MCF 10A (cell line): ENCODE measurements around the gene CHST11. TPM values are rescaled to one million over a fixed set of nuclear protein-coding genes. Genes with fewer than 3 reads are reported as not detected.

Experiments
- BruUV-seq: library from RNA; stranded (reverse); fragments of 400-500 nt; replicated peaks from 2 replicates; lab custom pipeline; 2021; lab: Mats Ljungman, UMichigan
- CTCF ChIA-PET: fragments of 300-600 bp; sonication (Branson Sonifier 250); formaldehyde crosslinking; extraction: SDS; loops from one replicate; lab custom pipeline; 2021; ENCODE audit warnings: antibody characterized with exemption, inconsistent platforms; lab: Yijun Ruan, JAX
- POLR2A ChIA-PET: fragments of 300-600, 350-650 bp; sonication (Branson Sonifier 250); formaldehyde crosslinking; extraction: SDS; loops from one replicate; lab custom pipeline; 2020; ENCODE audit warnings: antibody characterized with exemption, inconsistent platforms; lab: Yijun Ruan, JAX
- DNase-seq: peaks from one replicate; pipeline ENCODE4 v3.0.0-alpha.2; 2018; ENCODE audit not compliant: unreplicated experiment
- H3K27ac Mint-ChIP-seq: one replicate; pipeline ENCODE4 v1.8.0; 2022; ENCODE audit warnings: mild to moderate bottlenecking, low read depth, mixed read lengths; ENCODE audit not compliant: unreplicated experiment
- H3K27me3 Mint-ChIP-seq: one replicate; pipeline ENCODE4 v1.8.0; 2022; ENCODE audit warnings: mixed read lengths; ENCODE audit not compliant: insufficient read depth, unreplicated experiment
- H3K36me3 Mint-ChIP-seq: one replicate; pipeline ENCODE4 v1.8.0; 2022; ENCODE audit warnings: mild to moderate bottlenecking, moderate library complexity, mixed read lengths; ENCODE audit not compliant: insufficient read depth, unreplicated experiment
- H3K4me1 Mint-ChIP-seq: one replicate; pipeline ENCODE4 v1.8.0; 2022; ENCODE audit warnings: mixed read lengths; ENCODE audit not compliant: insufficient read depth, unreplicated experiment
- H3K4me3 Mint-ChIP-seq: one replicate; pipeline ENCODE4 v1.8.0; 2022; ENCODE audit warnings: mild to moderate bottlenecking, moderate library complexity, mixed read lengths; ENCODE audit not compliant: unreplicated experiment
- H3K9me3 Mint-ChIP-seq: one replicate; pipeline ENCODE4 v1.8.0; 2022; ENCODE audit warnings: mixed read lengths; ENCODE audit not compliant: unreplicated experiment
- intact Hi-C: fragments of 100-400 bp; cut with micrococcal nuclease; formaldehyde crosslinking; loops from 2 replicates; pipeline ENCODE4 v1.14.1; 2022
- total RNA-seq: library from RNA; stranded (reverse); gene quantifications from 2 replicates; pipeline ENCODE4 v1.2.3, GENCODE V29; 2022
- TF ChIP-seq, protein P1 (sequence below): fragments of 200-600 bp; IDR thresholded peaks from one replicate; pipeline ENCODE4 v1.8.0; 2022; ENCODE audit warnings: antibody characterized with exemption, mild to moderate bottlenecking; ENCODE audit not compliant: unreplicated experiment

Gene CHST11
- total RNA-seq, 1 experiment from 2014 or later: 5.3 TPM

GRCh38 chr12:104676636-104677035, 219.9 kb downstream of the CHST11 start:
- CTCF ChIA-PET: no interaction called here
- no TSS peak for BruUV-seq
- H3K9me3 Mint-ChIP-seq: no peaks in the 10 kb centered on the region

DNA sequence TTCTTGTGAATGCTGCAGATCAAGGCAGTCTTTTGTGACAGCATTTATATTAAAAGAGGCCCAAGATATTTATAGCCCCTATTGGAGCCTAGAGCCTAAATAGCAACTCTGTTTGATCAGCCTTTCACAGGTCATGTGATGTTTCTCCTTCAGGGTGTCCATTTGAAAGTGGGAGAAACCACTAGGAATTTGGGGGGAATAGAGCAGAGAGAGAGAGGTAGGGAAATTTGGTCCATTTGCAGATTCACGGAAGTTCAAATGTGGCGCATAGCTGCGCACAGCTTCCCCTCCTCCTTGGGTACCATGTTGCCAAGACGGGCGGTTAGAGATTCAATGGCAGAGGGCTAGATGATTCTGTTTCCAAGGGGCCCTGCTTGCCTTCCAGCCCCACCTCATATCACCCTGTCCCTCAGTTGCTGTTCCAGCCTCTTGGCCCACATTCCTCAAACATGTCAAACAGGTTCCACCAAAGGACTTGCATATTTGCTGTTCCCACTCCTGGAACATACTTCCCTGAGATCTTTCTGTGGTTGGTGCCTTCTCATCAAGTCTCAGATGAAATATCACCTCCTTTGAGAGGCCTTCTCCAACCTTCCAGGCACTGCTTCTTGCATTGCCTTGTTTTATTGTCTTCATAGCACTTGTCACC, 220.8 kb downstream of the CHST11 start:
- no peaks in the 10 kb centered on the region for H3K27me3 Mint-ChIP-seq
- H3K4me1 Mint-ChIP-seq: peaks cover 7% of the 10 kb centered on the region
- intact Hi-C loops: no loop called here
- no TSS peak for BruUV-seq
- ChIA-PET POLR2A (interaction anchor here (0.6 kb wide), 1 partner anchor 358 kb away, joined by 3 read pairs; no protein-coding TSS in a partner anchor), CTCF (no interaction called here)
- H3K4me3 Mint-ChIP-seq: no peak overlapping the region
- H3K36me3 Mint-ChIP-seq: no peaks in the 10 kb centered on the region
- H3K27ac Mint-ChIP-seq: no peak overlapping the region
- TF ChIP-seq, protein P1, sequence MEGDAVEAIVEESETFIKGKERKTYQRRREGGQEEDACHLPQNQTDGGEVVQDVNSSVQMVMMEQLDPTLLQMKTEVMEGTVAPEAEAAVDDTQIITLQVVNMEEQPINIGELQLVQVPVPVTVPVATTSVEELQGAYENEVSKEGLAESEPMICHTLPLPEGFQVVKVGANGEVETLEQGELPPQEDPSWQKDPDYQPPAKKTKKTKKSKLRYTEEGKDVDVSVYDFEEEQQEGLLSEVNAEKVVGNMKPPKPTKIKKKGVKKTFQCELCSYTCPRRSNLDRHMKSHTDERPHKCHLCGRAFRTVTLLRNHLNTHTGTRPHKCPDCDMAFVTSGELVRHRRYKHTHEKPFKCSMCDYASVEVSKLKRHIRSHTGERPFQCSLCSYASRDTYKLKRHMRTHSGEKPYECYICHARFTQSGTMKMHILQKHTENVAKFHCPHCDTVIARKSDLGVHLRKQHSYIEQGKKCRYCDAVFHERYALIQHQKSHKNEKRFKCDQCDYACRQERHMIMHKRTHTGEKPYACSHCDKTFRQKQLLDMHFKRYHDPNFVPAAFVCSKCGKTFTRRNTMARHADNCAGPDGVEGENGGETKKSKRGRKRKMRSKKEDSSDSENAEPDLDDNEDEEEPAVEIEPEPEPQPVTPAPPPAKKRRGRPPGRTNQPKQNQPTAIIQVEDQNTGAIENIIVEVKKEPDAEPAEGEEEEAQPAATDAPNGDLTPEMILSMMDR: no peak
- no peak for DNase-seq
- no peaks in the 10 kb centered on the region for H3K9me3 Mint-ChIP-seq

More at GRCh38 chr12:104676636-104677035, 219.9 kb downstream of the CHST11 start:
- Mint-ChIP-seq H3K27ac (no peak overlapping the region), H3K36me3 (no peaks in the 10 kb centered on the region), H3K27me3 (no peaks in the 10 kb centered on the region), H3K4me1 (peaks cover 16% of the 10 kb centered on the region), H3K4me3 (no peak overlapping the region)
- TF ChIP-seq, protein P1: no peak
- POLR2A ChIA-PET: interaction anchor here (0.6 kb wide), 1 partner anchor 358 kb away, joined by 3 read pairs; no protein-coding TSS in a partner anchor
- intact Hi-C loops: no loop called here
- no peak for DNase-seq

DNA sequence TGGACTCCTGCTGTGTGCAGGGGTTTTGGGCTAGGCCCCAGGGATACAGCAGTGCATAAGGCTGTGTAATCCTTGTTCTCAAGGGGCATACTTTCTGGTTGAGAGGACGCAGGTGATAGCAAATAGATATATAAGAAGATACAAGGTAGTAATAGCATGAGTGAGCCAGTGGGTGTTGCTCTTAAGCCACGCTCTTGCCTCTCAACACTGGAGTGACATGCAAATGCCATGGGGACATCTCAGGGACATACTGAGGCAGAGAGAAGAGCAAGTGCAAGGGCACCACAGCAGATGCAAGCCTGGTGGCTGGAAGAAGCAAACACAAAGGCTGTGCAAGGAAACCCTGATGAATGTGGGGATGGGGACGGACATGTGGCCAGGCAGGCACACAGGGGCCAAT, 223.3 kb downstream of the CHST11 start:
- no peak overlapping the region for H3K27ac Mint-ChIP-seq
- CTCF ChIA-PET: interaction anchor here (0.6 kb wide), 1 partner anchor 83 kb away, joined by 3 read pairs; no protein-coding TSS in a partner anchor
- DNase-seq: peak; percentile 21
- TF ChIP-seq, protein P1: no peak
- peaks cover 5% of the 10 kb centered on the region for H3K9me3 Mint-ChIP-seq
- intact Hi-C loops: no loop called here
- H3K36me3 Mint-ChIP-seq: no peaks in the 10 kb centered on the region
- POLR2A ChIA-PET: no interaction called here
- no peaks in the 10 kb centered on the region for H3K27me3 Mint-ChIP-seq
- H3K4me3 Mint-ChIP-seq: no peak overlapping the region
- no peaks in the 10 kb centered on the region for H3K4me1 Mint-ChIP-seq
- BruUV-seq: no TSS peak

GRCh38 chr12:104680491-104680890, 223.7 kb downstream of the CHST11 start:
- BruUV-seq: no TSS peak
- no peaks in the 10 kb centered on the region for H3K4me1 Mint-ChIP-seq
- TF ChIP-seq, protein P1: no peak
- H3K27me3 Mint-ChIP-seq: no peaks in the 10 kb centered on the region
- no peak overlapping the region for H3K27ac Mint-ChIP-seq
- intact Hi-C loops: no loop called here
- peaks cover 5% of the 10 kb centered on the region for H3K9me3 Mint-ChIP-seq
- ChIA-PET POLR2A (no interaction called here), CTCF (interaction anchor here (0.6 kb wide), 1 partner anchor 84 kb away, joined by 3 read pairs; no protein-coding TSS in a partner anchor)
- H3K4me3 Mint-ChIP-seq: no peak overlapping the region
- no peak for DNase-seq
- no peaks in the 10 kb centered on the region for H3K36me3 Mint-ChIP-seq
